Right lobe of liver (tissue), 4 donors: Measurements from ENCODE around the gene UGT1A10.

Experiments
- POLR2A ChIP-seq: fragments of 450-650 bp; IDR thresholded peaks from one replicate; pipeline ENCODE4 v1.6.1; 2017; ENCODE audit warnings: antibody characterized with exemption, mild to moderate bottlenecking
- TF ChIP-seq, protein P1 (sequence below), 4 donors: fragments of 200-600 bp in 3 of 4; fragments of 450-650 bp in 1 of 4; IDR thresholded peaks; one replicate each; pipeline versions ENCODE4 v1.5.1 to v1.8.0; 2016 to 2022; ENCODE audit warnings: antibody characterized with exemption in 4 of 4, mild to moderate bottlenecking in 2 of 4
- donor health status: DM: no; HTN: no; CAD: no.
- donor health status: DM: no; HTN: no; CAD: no.
- donor health status: DM: no; HTN: yes; CAD: no.

DNA sequence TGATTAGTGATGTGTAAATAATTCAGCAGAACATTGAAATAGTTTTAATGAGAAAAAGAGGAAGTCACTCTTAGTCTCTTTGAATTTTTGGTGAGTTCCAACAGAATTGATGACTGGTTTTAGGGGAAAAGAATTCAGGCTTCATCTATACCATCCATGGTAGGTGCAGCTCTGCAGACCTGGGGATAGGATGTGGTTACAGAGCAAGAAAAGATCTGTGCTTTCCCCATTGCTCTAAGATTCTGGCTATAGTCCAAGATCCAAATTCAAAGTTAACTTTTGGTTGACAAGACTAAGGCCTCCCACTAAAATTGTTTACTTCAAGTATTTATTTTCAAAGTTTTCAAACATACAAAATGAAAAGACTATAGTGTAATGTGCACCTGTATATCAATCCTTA is 3.6 kb downstream of the UGT1A10 start:
- TF ChIP-seq, protein P1, sequence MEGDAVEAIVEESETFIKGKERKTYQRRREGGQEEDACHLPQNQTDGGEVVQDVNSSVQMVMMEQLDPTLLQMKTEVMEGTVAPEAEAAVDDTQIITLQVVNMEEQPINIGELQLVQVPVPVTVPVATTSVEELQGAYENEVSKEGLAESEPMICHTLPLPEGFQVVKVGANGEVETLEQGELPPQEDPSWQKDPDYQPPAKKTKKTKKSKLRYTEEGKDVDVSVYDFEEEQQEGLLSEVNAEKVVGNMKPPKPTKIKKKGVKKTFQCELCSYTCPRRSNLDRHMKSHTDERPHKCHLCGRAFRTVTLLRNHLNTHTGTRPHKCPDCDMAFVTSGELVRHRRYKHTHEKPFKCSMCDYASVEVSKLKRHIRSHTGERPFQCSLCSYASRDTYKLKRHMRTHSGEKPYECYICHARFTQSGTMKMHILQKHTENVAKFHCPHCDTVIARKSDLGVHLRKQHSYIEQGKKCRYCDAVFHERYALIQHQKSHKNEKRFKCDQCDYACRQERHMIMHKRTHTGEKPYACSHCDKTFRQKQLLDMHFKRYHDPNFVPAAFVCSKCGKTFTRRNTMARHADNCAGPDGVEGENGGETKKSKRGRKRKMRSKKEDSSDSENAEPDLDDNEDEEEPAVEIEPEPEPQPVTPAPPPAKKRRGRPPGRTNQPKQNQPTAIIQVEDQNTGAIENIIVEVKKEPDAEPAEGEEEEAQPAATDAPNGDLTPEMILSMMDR (IDR thresholded peaks at IDR 0.05) = no peak
- TF ChIP-seq POLR2A = no peak
